Prostate gland (tissue), 2 donors: ENCODE results near the gene REG3G.

Experiments
- CTCF ChIP-seq, 4 experiments: fragments of 200-600 bp in 2 of 4; fragments of 450-650 bp in 2 of 4; sonication (generic) in 2 of 4; IDR thresholded peaks; 1 replicate in 3 of 4; 2 replicates in 1 of 4; pipeline ENCODE4 v1.5.1; 2016 to 2019; ENCODE audit warnings: antibody characterized with exemption in 4 of 4, mild to moderate bottlenecking in 2 of 4, moderate library complexity in 2 of 4
- POLR2A ChIP-seq: fragments of 450-650 bp; IDR thresholded peaks from one replicate; pipeline ENCODE4 v1.6.1; 2016; ENCODE audit warnings: antibody characterized with exemption, mild to moderate bottlenecking
- POLR2AphosphoS5 ChIP-seq: sonication (generic); formaldehyde crosslinking; IDR thresholded peaks from one replicate; pipeline ENCODE4 v1.6.1; 2017; ENCODE audit warnings: antibody characterized with exemption

DNA sequence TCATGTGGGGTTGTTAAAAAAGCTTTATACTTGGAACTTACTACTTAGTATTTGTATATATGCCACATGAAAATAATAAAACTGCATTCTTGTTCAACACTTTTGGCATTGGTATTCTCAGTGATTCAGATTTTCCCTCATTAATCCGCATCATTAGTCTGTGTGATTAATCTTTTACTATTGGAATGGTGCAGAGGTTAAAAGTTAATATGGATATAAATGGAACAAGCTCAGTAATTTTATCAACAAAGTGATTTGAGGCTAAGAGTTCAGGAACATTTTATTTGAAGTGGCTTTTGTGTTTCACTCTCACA, 45.4 kb upstream of the REG3G start:
- TF ChIP-seq CTCF (IDR thresholded peaks at IDR 0.05) (no peak), POLR2A (no peak), POLR2AphosphoS5 (no peak)
